Measurements from ENCODE around the gene CAPN2.

DNA sequence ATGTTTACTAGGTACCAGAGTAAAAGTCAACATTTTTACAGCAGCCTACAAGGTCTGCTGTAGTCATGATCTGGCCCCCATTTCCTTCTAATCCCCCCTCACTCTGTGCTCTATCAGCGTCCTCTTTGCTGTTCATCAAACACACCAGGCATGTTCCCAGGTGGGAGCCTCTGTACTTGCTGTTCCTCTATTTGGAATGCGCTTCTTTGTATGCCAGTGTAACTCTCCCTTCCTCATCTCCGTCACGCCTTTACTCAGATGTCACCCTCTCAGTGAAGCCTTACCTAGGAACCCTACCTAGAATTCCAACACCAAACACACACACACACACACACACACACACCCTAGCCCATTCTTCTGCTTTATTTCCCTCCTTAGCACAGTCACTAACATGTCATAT, 112.4 kb downstream of the CAPN2 start:
- TF ChIP-seq YY1 (IDR thresholded peaks at IDR 0.05; ENCODE audit: low read depth) (no peak), FOXJ3 (CRISPR knock-in tag; IDR thresholded peaks at IDR 0.05) (no peak), RFX5 (IDR thresholded peaks at IDR 0.05; ENCODE audit: low read length) (no peak), SMC3 (IDR thresholded peaks at IDR 0.05; ENCODE audit: low read depth, low read length) (no peak), EP300 (IDR thresholded peaks at IDR 0.05; ENCODE audit: borderline replicate concordance in 1 of 2, low read depth in 1 of 2, low read length in 1 of 2) (no peak), ELF1 (IDR thresholded peaks at IDR 0.05) (no peak), FOXM1 (IDR thresholded peaks at IDR 0.05; ENCODE audit: low read depth) (no peak)
- TF ChIP-seq, protein P1, sequence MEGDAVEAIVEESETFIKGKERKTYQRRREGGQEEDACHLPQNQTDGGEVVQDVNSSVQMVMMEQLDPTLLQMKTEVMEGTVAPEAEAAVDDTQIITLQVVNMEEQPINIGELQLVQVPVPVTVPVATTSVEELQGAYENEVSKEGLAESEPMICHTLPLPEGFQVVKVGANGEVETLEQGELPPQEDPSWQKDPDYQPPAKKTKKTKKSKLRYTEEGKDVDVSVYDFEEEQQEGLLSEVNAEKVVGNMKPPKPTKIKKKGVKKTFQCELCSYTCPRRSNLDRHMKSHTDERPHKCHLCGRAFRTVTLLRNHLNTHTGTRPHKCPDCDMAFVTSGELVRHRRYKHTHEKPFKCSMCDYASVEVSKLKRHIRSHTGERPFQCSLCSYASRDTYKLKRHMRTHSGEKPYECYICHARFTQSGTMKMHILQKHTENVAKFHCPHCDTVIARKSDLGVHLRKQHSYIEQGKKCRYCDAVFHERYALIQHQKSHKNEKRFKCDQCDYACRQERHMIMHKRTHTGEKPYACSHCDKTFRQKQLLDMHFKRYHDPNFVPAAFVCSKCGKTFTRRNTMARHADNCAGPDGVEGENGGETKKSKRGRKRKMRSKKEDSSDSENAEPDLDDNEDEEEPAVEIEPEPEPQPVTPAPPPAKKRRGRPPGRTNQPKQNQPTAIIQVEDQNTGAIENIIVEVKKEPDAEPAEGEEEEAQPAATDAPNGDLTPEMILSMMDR (IDR thresholded peaks at IDR 0.05) = no peak
- TF ChIP-seq, protein P2, sequence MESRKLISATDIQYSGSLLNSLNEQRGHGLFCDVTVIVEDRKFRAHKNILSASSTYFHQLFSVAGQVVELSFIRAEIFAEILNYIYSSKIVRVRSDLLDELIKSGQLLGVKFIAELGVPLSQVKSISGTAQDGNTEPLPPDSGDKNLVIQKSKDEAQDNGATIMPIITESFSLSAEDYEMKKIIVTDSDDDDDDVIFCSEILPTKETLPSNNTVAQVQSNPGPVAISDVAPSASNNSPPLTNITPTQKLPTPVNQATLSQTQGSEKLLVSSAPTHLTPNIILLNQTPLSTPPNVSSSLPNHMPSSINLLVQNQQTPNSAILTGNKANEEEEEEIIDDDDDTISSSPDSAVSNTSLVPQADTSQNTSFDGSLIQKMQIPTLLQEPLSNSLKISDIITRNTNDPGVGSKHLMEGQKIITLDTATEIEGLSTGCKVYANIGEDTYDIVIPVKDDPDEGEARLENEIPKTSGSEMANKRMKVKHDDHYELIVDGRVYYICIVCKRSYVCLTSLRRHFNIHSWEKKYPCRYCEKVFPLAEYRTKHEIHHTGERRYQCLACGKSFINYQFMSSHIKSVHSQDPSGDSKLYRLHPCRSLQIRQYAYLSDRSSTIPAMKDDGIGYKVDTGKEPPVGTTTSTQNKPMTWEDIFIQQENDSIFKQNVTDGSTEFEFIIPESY (IDR thresholded peaks at IDR 0.05; ENCODE audit: borderline replicate concordance, low read depth) = no peak
